GM19351 (cell line): Measurements from ENCODE around the gene NAA40.

ENCODE experiments used
- ATAC-seq: cut with Tn5 transposase; IDR thresholded peaks from one replicate; pipeline ENCODE4 v1.9.1; 2021; ENCODE audit warnings: mild to moderate bottlenecking, moderate library complexity; ENCODE audit not compliant: unreplicated experiment

Gene NAA40

GRCh38 chr11:64006398-64006797 lies 67.6 kb downstream of the NAA40 start:
- ATAC-seq, result no peak
